DND-41 (cell line): ENCODE data around the gene TK2.
"Not testable (repeated sequence)": the region's sequence is repeated elsewhere in the genome, so short reads cannot be mapped to it uniquely, and the experiment has no call there.

Experiments
- ATAC-seq: fragments of 200-7000 bp; cut with Tn5 transposase; 3 replicates; pipeline ENCODE4 v1.9.1; 2021; ENCODE audit warnings: low read depth; ENCODE audit not compliant: insufficient read depth
- DNase-seq: peaks from one replicate; pipeline ENCODE4 v3.0.0-alpha.2; 2020
- H2AFZ ChIP-seq: 2 replicates; pipeline ENCODE4 v1.6.0; 2012; ENCODE audit warnings: low read depth, low read length
- H3K27ac ChIP-seq: 2 replicates; pipeline ENCODE4 v1.5.1; 2012; ENCODE audit warnings: low read length, inconsistent platforms
- H3K27me3 ChIP-seq: fragments of 200-600 bp; sonication (generic); 2 replicates; pipeline ENCODE4 v1.6.0; 2012; ENCODE audit warnings: low read length, mild to moderate bottlenecking, inconsistent platforms; ENCODE audit not compliant: insufficient read depth, poor library complexity
- H3K36me3 ChIP-seq: 2 replicates; pipeline ENCODE4 v1.5.1; 2012; ENCODE audit warnings: low read length, inconsistent platforms; ENCODE audit not compliant: insufficient read depth
- H3K4me1 ChIP-seq: 2 replicates; pipeline ENCODE4 v1.5.1; 2012; ENCODE audit warnings: mild to moderate bottlenecking, low read length; ENCODE audit not compliant: insufficient read depth
- H3K4me2 ChIP-seq: 2 replicates; pipeline ENCODE4 v1.6.0; 2012; ENCODE audit warnings: mild to moderate bottlenecking, moderate library complexity, low read length, inconsistent platforms; ENCODE audit not compliant: insufficient read depth
- H3K4me3 ChIP-seq, 2 experiments: fragments of 200-600 bp in 1 of 2; shearing (Covaris generic) in 1 of 2; 2 replicates each; pipeline ENCODE4 v1.5.1; 2012 to 2016; ENCODE audit warnings: inconsistent platforms in 2 of 2, low read length in 2 of 2, mild to moderate bottlenecking in 2 of 2, low read depth in 1 of 2, moderate library complexity in 1 of 2
- H3K79me2 ChIP-seq: 2 replicates; pipeline ENCODE4 v1.6.0; 2012; ENCODE audit warnings: low read length, inconsistent platforms; ENCODE audit not compliant: insufficient read depth
- H3K9ac ChIP-seq: 2 replicates; pipeline ENCODE4 v1.6.0; 2012; ENCODE audit warnings: low read depth, mild to moderate bottlenecking, inconsistent platforms, low read length, moderate library complexity
- H3K9me3 ChIP-seq: 2 replicates; pipeline ENCODE4 v1.5.1; 2012; ENCODE audit warnings: low read length, moderate library complexity, mild to moderate bottlenecking, inconsistent platforms; ENCODE audit not compliant: insufficient read depth, severe bottlenecking
- H4K20me1 ChIP-seq: 2 replicates; pipeline ENCODE4 v1.6.0; 2012; ENCODE audit warnings: low read length; ENCODE audit not compliant: insufficient read depth
- CTCF ChIP-seq: IDR thresholded peaks from 2 replicates; pipeline ENCODE4 v1.5.1; 2012; ENCODE audit warnings: borderline replicate concordance, low read length, moderate library complexity, mild to moderate bottlenecking; ENCODE audit not compliant: poor library complexity, severe bottlenecking; ENCODE audit errors: extremely low read depth
- EZH2 ChIP-seq: IDR thresholded peaks from 3 replicates; pipeline ENCODE4 v1.6.1; 2012; ENCODE audit warnings: borderline replicate concordance, low read depth, mild to moderate bottlenecking, moderate library complexity, low read length, inconsistent platforms; ENCODE audit not compliant: severe bottlenecking

Gene TK2

GRCh38 chr16:66503612-66504011 lies 46.3 kb downstream of the TK2 start:
- no peak overlapping the region for H3K4me2 ChIP-seq
- TF ChIP-seq EZH2 (no peak), CTCF (no peak)

GRCh38 chr16:66503030-66503429 lies 46.9 kb downstream of the TK2 start:
- Histone ChIP-seq H3K4me3 (no peak overlapping the region), H3K36me3 (no peaks in the 10 kb centered on the region), H4K20me1 (no peaks in the 10 kb centered on the region), H2AFZ (no peak overlapping the region), H3K4me2 (no peak overlapping the region), H3K9me3 (no peaks in the 10 kb centered on the region), H3K27ac (no peak overlapping the region), H3K79me2 (no peaks in the 10 kb centered on the region), H3K9ac (no peak overlapping the region), H3K4me1 (no peaks in the 10 kb centered on the region), H3K27me3 (no peaks in the 10 kb centered on the region)
- no peak for TF ChIP-seq EZH2
- no peak for TF ChIP-seq CTCF
- no peak for ATAC-seq
- no peak for DNase-seq

More at GRCh38 chr16:66503612-66504011, 46.3 kb downstream of the TK2 start:
- H3K79me2 ChIP-seq = no peaks in the 10 kb centered on the region
- no peaks in the 10 kb centered on the region for H3K4me1 ChIP-seq
- no peak overlapping the region for H3K9ac ChIP-seq
- no peaks in the 10 kb centered on the region for H4K20me1 ChIP-seq
- no peaks in the 10 kb centered on the region for H3K9me3 ChIP-seq
- H3K36me3 ChIP-seq = no peaks in the 10 kb centered on the region; the same call in 1 of the 2 replicates
- no peak overlapping the region for H2AFZ ChIP-seq
- DNase-seq (no peak), ATAC-seq (no peak)
- no peak overlapping the region for H3K27ac ChIP-seq
- H3K27me3 ChIP-seq = no peaks in the 10 kb centered on the region
- no peak overlapping the region for H3K4me3 ChIP-seq

DNA sequence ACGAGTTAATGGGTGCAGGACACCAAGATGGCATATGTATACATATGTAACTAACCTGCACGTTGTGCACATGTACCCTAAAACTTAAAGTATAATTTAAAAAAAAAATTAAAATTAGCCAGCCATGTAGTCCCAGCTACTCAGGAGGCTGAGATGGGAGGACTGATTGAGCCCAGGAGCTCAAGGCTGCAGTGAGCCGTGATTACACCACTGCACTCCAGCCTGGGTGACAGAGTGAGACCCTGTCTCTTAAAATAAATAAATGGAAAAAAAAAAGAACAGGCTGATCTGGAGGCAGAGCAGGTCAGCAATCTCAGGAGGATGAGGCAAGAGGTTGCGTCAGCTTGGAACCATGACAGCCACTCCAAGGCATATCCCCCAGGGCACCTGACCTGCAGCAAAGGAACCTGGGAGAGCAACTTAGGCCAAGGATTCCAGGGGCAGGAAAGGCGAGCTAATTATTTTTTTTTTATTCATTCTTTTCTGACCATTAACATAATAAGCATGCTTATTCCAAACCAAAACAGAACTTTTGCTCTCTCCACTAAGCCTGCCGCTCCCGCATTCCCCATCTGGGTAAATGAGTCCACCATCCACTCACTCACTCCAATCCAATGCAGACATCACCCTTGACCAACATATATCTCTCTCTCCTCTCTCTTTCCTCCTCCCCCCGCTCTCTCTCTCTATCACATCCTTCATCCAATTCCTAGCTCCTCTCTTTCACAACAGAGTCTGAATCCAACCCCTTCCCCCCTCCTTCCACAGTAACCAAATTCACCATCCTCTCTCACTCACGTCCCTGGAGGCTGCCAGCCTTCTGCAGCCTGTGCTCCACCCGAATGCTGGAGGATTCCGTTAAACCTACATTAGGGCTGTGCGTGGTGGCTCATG lies 47.7 kb downstream of the TK2 start:
- Histone ChIP-seq H3K27ac (no peak overlapping the region), H3K27me3 (no peaks in the 10 kb centered on the region), H3K79me2 (no peaks in the 10 kb centered on the region), H3K9me3 (no peaks in the 10 kb centered on the region), H2AFZ (no peak overlapping the region), H3K4me3 (no peak overlapping the region), H4K20me1 (no peaks in the 10 kb centered on the region), H3K36me3 (no peaks in the 10 kb centered on the region), H3K9ac (no peak overlapping the region), H3K4me2 (no peak overlapping the region), H3K4me1 (no peaks in the 10 kb centered on the region)
- no peak for TF ChIP-seq EZH2
- no peak for TF ChIP-seq CTCF
- no peak for DNase-seq
- no peak for ATAC-seq

GRCh38 chr16:66501563-66501962 lies 48.4 kb downstream of the TK2 start:
- H3K9me3 ChIP-seq, H4K20me1 ChIP-seq, H3K4me2 ChIP-seq, H2AFZ ChIP-seq, H3K4me1 ChIP-seq, H3K36me3 ChIP-seq, H3K27ac ChIP-seq, H3K4me3 ChIP-seq, DNase-seq, H3K9ac ChIP-seq, H3K79me2 ChIP-seq, H3K27me3 ChIP-seq, ATAC-seq: not testable (repeated sequence)

DNA sequence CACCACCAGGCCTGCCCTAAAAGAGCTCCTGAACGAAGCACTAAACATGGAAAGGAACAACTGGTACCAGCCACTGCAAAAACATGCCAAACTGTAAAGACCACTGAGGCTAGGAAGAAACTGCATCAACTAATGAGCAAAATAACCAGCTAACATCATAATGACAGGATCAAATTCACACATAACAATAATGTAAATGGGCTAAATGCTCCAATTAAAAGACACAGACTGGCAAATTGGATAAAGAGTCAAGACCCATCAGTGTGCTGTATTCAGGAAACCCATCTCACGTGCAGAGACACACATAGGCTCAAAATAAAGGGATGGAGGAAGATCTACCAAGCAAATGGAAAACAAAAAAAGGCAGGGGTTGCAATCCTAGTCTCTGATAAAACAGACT lies 52.0 kb downstream of the TK2 start:
- not testable (repeated sequence) for H3K4me3 ChIP-seq, H3K9me3 ChIP-seq, H3K4me1 ChIP-seq, ATAC-seq, H3K9ac ChIP-seq, H4K20me1 ChIP-seq, H2AFZ ChIP-seq, H3K27me3 ChIP-seq, H3K27ac ChIP-seq, H3K36me3 ChIP-seq, H3K79me2 ChIP-seq, DNase-seq, H3K4me2 ChIP-seq

DNA sequence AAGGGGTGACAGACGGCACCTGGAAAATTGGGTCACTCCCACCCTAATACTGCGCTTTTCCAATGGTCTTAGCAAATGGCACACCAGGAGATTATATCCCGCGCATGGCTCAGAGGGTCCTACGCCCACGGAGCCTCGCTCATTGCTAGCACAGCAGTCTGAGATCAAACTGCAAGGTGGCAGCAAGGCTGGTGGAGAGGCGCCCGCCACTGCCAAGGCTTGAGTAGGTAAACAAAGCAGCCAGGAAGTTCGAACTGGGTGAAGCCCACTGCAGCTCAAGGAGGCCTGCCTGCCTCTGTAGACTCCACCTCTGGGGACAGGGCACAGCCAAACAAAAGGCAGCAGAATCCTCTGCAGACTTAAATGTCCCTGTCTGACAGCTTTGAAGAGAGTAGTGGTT lies 53.7 kb downstream of the TK2 start:
- not testable (repeated sequence) for H3K4me1 ChIP-seq, ATAC-seq, H2AFZ ChIP-seq, H3K9ac ChIP-seq, H3K9me3 ChIP-seq, H3K27me3 ChIP-seq, H4K20me1 ChIP-seq, H3K27ac ChIP-seq, H3K36me3 ChIP-seq, DNase-seq, H3K4me3 ChIP-seq, H3K4me2 ChIP-seq, H3K79me2 ChIP-seq
